Esophagus squamous epithelium (tissue), 5 donors: Measurements from ENCODE around the gene IFI44L. TPM values are rescaled to one million over a fixed set of nuclear protein-coding genes. Genes with fewer than 3 reads are reported as not detected.

ENCODE experiments used
- DNase-seq: peaks from one replicate; lab custom pipeline; 2025; lab: John Stamatoyannopoulos, UW
- H3K27ac ChIP-seq, 4 donors: fragments of 200-600 bp; sonication (generic); one replicate each; pipeline ENCODE4 v1.5.1; 2016 to 2019; ENCODE audit warnings: mild to moderate bottlenecking in 1 of 4
- H3K27me3 ChIP-seq, 4 donors: fragments of 200-600 bp; sonication (generic); 1 replicate in 3 of 4; 2 replicates in 1 of 4; pipeline versions ENCODE4 v1.5.1 to v1.6.0; 2017 to 2021; ENCODE audit warnings: antibody characterized with exemption in 1 of 4
- H3K36me3 ChIP-seq, 3 donors: fragments of 200-600 bp; sonication (generic); one replicate each; pipeline ENCODE4 v1.5.1; 2016 to 2019
- H3K4me1 ChIP-seq, 3 donors: fragments of 200-600 bp; sonication (generic); one replicate each; pipeline ENCODE4 v1.5.1; 2017 to 2019
- H3K4me3 ChIP-seq, 4 donors: fragments of 200-600 bp; sonication (generic); 1 replicate in 3 of 4; 2 replicates in 1 of 4; pipeline ENCODE4 v1.5.1; 2016 to 2019; ENCODE audit warnings: mild to moderate bottlenecking in 2 of 4, moderate library complexity in 1 of 4
- H3K9me3 ChIP-seq, 3 donors: fragments of 200-600 bp; sonication (generic); one replicate each; pipeline ENCODE4 v1.5.1; 2016 to 2019
- CTCF ChIP-seq, 6 experiments: fragments of 450-650 bp in 4 of 6; fragments of 200-600 bp in 2 of 6; sonication (generic) in 2 of 6; IDR thresholded peaks; one replicate each; pipeline ENCODE4 v1.5.1; 2016 to 2019; ENCODE audit warnings: antibody characterized with exemption in 6 of 6, mild to moderate bottlenecking in 4 of 6, moderate library complexity in 4 of 6
- POLR2A ChIP-seq, 4 donors: fragments of 450-650 bp; IDR thresholded peaks; one replicate each; pipeline ENCODE4 v1.6.1; 2017; ENCODE audit warnings: antibody characterized with exemption in 4 of 4, mild to moderate bottlenecking in 4 of 4, moderate library complexity in 3 of 4
- WGBS, 2 donors: methylation state at CpG; one replicate each; pipeline ENCODE4 v1.1.5; 2018; 5-methylcytosine and 5-hydroxymethylcytosine counted together
- intact Hi-C: fragments of 100-400 bp; cut with DNase I; formaldehyde crosslinking; loops from one replicate; pipeline ENCODE4 v1.15.0; 2022
- total RNA-seq, 4 donors: library from RNA; depleted of rRNA; stranded (reverse); fragments of >200 nt; gene quantifications; one replicate each; pipeline ENCODE4 v1.1.0, GENCODE V29; 2016
- donor health status: DM: yes; HTN: yes; CAD: no.

IFI44L gene
- total RNA-seq, 4 donors from 2014 or later: 0.11 to 13.6 (median 4.4) TPM

- no peak for TF ChIP-seq CTCF (IDR thresholded peaks at IDR 0.05)
- no peak for TF ChIP-seq POLR2A (IDR thresholded peaks at IDR 0.05)
- DNase-seq: no peak
- H3K27ac ChIP-seq: no peak overlapping the region
- intact Hi-C loops: no loop called here
- 100% methylated on average over 1 of the region's 1 CpG for WGBS, 2 donors
- H3K4me1 ChIP-seq: peaks cover 0 to under 1% (median 0%) of the 10 kb centered on the region in 3 donors
- H3K27me3 ChIP-seq: no peaks in the 10 kb centered on the region
- H3K9me3 ChIP-seq: no peaks in the 10 kb centered on the region
- peaks cover 0 to 83% (median 7%) of the 10 kb centered on the region in 3 donors for H3K36me3 ChIP-seq
- H3K4me3 ChIP-seq: no peak overlapping the region
Observed at GRCh38 chr1:78658901-78659300, 38.7 kb downstream of the IFI44L start.

- intact Hi-C loops: no loop called here
- no peaks in the 10 kb centered on the region for H3K4me1 ChIP-seq
- DNase-seq: no peak
- no peak overlapping the region for H3K4me3 ChIP-seq
- no peak overlapping the region for H3K27ac ChIP-seq
- no peaks in the 10 kb centered on the region for H3K27me3 ChIP-seq
- H3K9me3 ChIP-seq: no peaks in the 10 kb centered on the region
- TF ChIP-seq POLR2A (IDR thresholded peaks at IDR 0.05) (no peak), CTCF (IDR thresholded peaks at IDR 0.05) (no peak)
- peaks cover 0 to 50% (median 7%) of the 10 kb centered on the region in 3 donors for H3K36me3 ChIP-seq
- WGBS, 2 donors: 72 to 83% methylated on average over 2 of the region's 2 CpGs
Observed at GRCh38 chr1:78663923-78664322, 43.7 kb downstream of the IFI44L start.

GRCh38 chr1:78664763-78665162 lies 44.5 kb downstream of the IFI44L start:
- Histone ChIP-seq H3K27me3 (no peaks in the 10 kb centered on the region), H3K4me3 (no peak overlapping the region), H3K4me1 (no peaks in the 10 kb centered on the region), H3K36me3 (peaks cover 0 to 41% (median 3%) of the 10 kb centered on the region in 3 donors), H3K27ac (no peak overlapping the region), H3K9me3 (no peaks in the 10 kb centered on the region)
- 93 to 100% methylated on average over 1 of the region's 1 CpG for WGBS, 2 donors
- DNase-seq: no peak
- intact Hi-C loops: no loop called here
- TF ChIP-seq CTCF (IDR thresholded peaks at IDR 0.05) (no peak), POLR2A (IDR thresholded peaks at IDR 0.05) (no peak)

GRCh38 chr1:78665809-78666208 lies 45.6 kb downstream of the IFI44L start:
- no peaks in the 10 kb centered on the region for H3K27me3 ChIP-seq
- WGBS, 2 donors: 95 to 96% methylated on average over 4 to 5 of the region's 6 CpGs
- H3K4me3 ChIP-seq: no peak overlapping the region
- H3K4me1 ChIP-seq: no peaks in the 10 kb centered on the region
- H3K9me3 ChIP-seq: no peaks in the 10 kb centered on the region
- no peak for DNase-seq
- intact Hi-C loops: no loop called here
- H3K36me3 ChIP-seq: peaks cover 0 to 31% (median 0%) of the 10 kb centered on the region in 3 donors
- TF ChIP-seq POLR2A (IDR thresholded peaks at IDR 0.05): no peak
- no peak for TF ChIP-seq CTCF (IDR thresholded peaks at IDR 0.05)
- H3K27ac ChIP-seq: no peak overlapping the region

- H3K4me1 ChIP-seq: no peaks in the 10 kb centered on the region
- peaks cover 0 to 10% (median 0%) of the 10 kb centered on the region in 3 donors for H3K36me3 ChIP-seq
- 88 to 95% methylated on average over 1 of the region's 1 CpG for WGBS, 2 donors
- H3K9me3 ChIP-seq: no peaks in the 10 kb centered on the region
- H3K27ac ChIP-seq: no peak overlapping the region
- H3K27me3 ChIP-seq: no peaks in the 10 kb centered on the region
- TF ChIP-seq CTCF (IDR thresholded peaks at IDR 0.05): no peak
- TF ChIP-seq POLR2A (IDR thresholded peaks at IDR 0.05): no peak
- DNase-seq: no peak
- H3K4me3 ChIP-seq: no peak overlapping the region
- intact Hi-C loops: no loop called here
Observed at GRCh38 chr1:78667939-78668338, 47.7 kb downstream of the IFI44L start.
